OCI-M2 (cell line): ENCODE data around the gene LY6G6C.

Experiments
- DNase-seq: peaks from one replicate; lab custom pipeline; 2025; ENCODE audit not compliant: unreplicated experiment; lab: John Stamatoyannopoulos, UW

Gene LY6G6C

GRCh38 chr6:31687321-31687720, 34.2 kb downstream of the LY6G6C start:
- no peak for DNase-seq

- DNase-seq: no peak
Measured at GRCh38 chr6:31686483-31686882, 35.1 kb downstream of the LY6G6C start.

GRCh38 chr6:31683591-31683990, 38.0 kb downstream of the LY6G6C start:
- no peak for DNase-seq

GRCh38 chr6:31681135-31681671, 40.3 kb downstream of the LY6G6C start:
- DNase-seq: no peak

- DNase-seq: no peak
Measured at GRCh38 chr6:31680226-31681134, 41.1 kb downstream of the LY6G6C start, which contains the start of gene LY6G5C. Gene LY6G5C, minus strand, starts transcription at chr6:31681067. Its CDS starts 694 bp downstream, at chr6:31680373.

- DNase-seq: no peak
Measured at GRCh38 chr6:31677955-31678354, 43.6 kb downstream of the LY6G6C start.

GRCh38 chr6:31676904-31677303, 44.6 kb downstream of the LY6G6C start:
- no peak for DNase-seq

- DNase-seq: no peak
Measured at GRCh38 chr6:31676322-31676903, 45.1 kb downstream of the LY6G6C start.

- DNase-seq: no peak
Measured at GRCh38 chr6:31669676-31670075, 51.9 kb downstream of the LY6G6C start, which contains the start of gene LY6G5B. Gene LY6G5B, plus strand, starts transcription at chr6:31669976. Its CDS starts 975 bp downstream, at chr6:31670951.
